Activated T-cell treated with anti-CD3 and anti-CD28 coated beads for 4 hours (primary cell): ENCODE measurements around the gene FHOD1.

ENCODE experiments used
- DNase-seq: peaks from one replicate; pipeline ENCODE4 v3.0.0-alpha.2; 2020

Gene FHOD1

DNA sequence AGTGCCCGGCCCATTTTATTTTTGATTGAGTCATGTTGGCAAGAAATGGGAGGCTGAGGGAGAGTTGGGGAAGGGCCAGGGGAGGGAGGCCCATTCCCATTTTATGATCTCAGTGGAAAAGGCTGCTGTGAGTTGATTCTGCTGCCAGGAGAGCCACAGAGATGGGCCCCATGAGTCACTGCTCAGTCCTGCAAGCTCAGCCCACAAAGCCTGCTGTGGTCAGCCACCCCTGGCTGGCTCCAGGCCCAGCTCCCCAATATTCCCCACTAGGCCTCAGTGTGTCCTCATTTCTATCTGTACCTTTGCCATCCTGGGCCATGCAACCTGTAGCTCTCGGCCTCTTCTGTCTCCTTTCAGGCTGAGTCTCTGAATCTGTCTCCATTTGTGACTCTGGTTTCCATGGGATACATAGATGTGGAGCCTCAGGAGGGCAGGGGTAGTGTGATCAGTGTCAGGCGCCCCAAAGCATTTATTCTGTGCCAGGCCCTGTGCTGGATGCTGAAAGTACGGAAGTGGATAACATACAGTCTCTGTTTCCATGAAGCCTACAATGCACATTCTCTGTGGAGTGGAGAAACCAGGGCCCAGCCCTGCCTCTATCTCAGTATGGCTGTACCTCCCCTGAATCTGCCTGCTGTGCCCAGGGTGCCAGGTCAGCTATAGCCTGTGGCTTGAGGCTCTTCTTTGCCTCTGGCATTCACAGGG is 30.2 kb upstream of the FHOD1 start:
- DNase-seq = no peak

DNA sequence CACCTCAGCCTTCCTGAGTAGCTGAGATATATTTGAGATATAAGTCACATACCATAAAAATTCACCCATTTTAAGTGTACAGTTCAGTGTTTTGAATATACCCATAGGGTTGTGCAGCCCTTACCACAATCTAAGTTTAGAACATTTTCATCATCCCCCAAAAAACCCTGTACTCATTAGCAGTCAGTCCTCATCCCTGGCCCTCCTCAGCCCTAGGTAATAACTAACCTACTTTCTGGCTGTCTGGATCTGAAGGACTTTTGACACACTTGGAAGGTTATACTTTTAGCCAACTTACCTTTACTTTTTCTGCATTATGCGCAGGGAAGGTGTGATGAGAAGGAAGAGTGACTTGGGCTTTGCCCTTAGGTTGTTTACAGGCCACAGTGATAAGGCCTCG is 28.0 kb upstream of the FHOD1 start:
- DNase-seq = no peak

DNA sequence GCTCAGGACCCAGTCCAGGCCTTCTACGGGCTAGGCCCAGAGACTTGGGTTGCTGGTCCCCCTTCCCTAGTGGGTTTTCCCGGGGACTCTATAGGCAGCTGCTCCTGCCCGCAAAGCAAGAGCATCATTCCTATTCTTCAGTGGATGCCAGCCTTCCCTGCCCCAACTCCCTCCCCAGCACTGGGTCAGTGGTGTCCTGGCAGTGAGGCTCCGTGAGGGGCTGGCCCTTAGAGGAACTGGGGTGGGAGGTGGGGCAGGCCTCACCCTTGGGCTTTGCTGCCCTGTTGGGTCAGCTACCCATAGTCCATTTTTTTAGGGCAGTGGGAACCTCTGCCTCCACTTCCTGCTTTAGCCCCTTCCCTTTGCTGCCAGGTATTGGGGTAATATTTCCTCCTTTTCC is 24.2 kb upstream of the FHOD1 start:
- no peak for DNase-seq

DNA sequence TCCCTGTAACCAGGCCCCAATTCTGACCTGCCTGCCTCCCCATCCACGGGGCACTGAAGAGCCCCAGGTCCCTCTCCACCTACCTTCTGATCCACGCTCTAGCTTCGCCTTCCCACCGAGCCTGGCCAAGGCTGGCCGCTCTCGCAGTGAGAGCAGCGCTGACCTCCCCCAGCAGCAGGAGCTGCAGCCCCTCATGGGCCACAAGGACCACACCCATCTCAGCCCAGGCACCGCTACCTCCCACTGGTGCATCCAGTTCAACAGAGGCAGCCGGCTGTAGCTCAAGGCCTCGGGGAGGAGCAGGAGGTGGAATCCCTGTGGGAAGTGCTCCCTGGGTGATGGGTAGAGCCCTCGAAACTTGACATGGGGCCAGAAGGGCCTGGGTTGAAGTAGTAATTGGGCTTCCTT is 23.7 kb upstream of the FHOD1 start:
- no peak for DNase-seq

DNA sequence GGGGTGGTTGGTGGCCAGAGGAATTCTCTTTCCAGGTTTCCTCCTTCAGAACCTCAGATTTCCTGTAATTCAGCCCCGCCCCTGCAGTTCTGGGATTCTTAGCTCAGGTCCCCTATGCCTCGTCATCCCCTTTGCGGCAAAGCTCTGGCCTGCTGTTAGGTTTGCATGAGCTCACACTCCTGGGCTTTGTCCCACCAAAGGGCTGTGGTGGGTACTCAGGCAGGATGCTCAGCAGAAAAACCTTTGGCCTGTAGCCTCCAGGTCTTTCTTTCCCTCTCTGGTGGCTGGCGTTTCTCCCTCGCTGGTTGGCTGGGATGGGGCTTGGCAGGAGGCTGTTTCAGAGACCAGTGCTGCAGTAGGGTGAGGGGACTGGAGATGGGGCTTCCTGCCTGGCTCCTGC is 22.5 kb upstream of the FHOD1 start:
- no peak for DNase-seq

DNA sequence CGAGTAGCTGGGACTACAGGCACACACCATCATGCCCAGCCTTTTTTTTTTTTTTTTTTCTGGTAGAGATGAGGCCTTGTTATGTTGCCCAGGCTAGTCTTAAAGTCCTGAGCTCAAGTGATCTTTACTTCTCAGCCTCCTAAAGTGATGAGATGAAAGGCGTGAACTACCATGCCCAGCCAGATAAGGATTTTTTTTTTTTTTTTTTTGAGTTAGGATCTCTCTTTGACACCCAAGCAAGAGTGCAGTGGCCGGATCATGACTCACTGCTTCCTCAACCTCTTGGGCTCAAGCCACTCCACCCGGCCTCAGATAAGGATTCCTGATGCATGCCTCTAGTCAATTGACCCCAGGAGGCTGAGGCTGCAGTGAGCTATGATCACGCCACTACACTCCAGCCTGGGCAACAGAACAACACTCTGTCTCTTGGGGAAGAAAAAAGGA is 20.9 kb upstream of the FHOD1 start:
- DNase-seq = no peak

DNA sequence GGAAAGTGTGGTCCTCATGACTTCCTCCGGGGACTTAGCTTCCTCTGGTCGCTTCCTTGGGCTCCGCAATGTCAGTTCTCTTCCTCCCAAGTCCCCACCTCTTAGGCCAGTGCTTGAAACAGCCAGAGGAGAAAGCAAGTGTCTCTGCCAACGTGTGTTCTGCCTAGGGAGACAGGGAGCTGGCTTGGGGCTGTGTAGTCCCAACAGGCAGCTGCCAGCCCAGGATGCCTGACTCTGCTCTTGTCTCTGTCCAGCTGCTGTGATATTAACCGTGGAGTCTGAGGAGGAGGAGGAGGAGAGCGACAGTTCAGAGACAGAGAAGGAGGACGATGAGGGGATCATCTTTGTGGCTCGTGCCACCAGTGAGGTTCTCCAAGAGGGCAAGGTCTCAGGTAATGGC is 18.6 kb upstream of the FHOD1 start:
- DNase-seq = no peak

DNA sequence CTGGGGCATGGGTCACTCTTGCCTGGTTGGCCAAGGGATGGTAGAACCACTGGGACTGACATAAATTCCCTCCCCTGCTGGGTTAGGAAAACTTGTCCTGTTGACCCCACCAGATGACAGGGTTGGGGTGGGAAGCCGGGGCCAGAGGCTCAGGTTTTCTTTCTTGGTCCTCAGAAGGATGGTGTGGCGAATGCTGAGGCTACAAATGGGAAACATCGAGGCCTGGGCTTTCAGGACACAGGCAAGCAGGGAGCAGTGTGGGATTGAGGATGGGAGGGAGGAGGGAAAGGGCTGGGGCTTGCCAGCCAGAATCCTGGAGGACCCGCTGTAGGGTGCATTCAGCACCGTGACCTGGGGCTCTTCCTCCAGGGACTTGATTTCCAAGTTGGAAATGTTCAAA is 17.6 kb upstream of the FHOD1 start:
- no peak for DNase-seq

DNA sequence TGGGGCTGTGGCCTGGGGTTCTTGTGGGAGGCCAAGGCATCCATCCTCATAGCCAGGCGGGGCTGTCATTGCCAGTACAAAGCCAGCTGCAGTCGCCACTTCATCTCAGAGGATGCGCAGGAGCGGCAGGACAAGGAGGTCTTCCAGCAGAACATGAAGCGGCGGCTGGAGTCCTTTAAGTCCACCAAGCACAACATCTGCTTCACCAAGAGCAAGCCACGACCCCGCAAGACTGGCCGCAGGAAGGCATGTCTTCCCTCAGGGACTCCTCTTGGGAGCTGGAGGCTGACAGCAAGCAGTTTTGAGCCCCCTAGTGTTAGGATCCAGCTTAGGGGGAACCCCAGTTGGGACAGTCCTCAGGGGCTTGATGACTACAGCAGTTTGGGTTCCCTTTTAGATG is 17.0 kb upstream of the FHOD1 start:
- DNase-seq = no peak

DNA sequence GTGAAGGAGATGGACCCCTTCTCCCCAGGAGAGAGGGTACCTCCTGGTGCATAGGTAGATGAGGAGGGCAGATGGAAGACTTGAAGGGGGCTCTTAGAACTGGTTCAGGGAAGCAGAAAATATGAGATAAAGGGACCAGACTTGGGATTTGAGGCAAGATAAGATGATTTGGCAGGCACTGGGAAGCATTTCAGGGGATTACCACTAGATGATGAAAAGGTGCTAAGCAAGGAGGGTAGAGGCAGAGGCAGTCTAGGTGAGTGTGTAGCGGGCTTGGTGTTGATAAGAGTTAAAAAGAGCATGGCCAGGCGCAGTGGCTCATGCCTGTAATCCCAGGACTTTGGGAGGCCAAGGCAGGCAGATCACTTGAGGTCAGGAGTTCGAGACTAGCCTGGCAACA is 15.9 kb upstream of the FHOD1 start:
- no peak for DNase-seq

DNA sequence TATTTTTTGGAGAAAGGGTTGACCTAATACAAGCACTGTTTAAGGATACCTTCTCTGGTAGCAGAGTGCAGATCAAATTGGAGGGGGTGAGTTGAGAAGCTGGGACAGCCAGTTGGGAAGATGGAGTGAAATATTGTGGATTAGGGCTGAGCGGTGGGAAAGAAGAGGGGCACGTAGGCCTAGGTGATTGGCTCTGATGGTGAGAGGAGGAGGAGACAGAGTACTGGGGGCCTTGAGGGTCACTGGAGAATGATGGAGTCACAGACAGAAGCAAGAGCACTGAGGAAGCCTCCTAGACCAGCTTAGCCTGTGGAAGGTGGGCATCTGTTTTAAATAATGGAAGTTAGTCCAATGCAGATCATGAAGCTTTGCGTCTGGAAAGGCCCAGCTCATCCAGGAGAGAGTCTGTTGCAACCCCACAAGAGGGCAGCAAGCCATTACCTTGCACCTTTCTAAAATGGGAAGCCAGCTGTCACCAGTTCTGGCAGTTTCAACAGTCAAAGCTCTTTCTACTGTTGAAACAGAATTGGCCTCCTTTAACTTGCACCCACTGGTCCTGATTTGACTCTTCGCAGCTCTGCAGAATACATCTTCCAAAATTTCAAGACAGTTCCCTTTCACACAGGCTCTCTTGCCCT is 13.3 kb upstream of the FHOD1 start:
- no peak for DNase-seq

DNA sequence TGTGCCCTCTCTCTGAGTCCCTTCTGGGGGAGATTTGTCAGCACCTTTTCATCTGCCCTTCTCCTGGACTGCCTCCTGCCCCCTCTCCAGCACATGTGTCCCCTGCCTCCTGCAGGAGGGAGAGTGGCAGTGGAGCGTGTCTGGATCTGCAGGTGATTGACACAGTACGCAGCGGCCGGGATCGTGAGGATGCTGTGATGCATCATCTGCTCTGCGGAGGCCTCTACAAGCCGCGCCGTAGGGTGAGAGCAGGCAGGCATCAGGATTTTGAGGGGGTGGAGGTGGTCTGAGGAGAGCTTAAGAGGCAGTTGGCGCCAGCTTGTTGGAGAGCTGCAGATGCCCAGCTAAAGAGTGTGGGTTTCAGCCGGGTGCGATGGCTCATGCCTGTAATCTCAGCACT is 12.4 kb upstream of the FHOD1 start:
- no peak for DNase-seq

DNA sequence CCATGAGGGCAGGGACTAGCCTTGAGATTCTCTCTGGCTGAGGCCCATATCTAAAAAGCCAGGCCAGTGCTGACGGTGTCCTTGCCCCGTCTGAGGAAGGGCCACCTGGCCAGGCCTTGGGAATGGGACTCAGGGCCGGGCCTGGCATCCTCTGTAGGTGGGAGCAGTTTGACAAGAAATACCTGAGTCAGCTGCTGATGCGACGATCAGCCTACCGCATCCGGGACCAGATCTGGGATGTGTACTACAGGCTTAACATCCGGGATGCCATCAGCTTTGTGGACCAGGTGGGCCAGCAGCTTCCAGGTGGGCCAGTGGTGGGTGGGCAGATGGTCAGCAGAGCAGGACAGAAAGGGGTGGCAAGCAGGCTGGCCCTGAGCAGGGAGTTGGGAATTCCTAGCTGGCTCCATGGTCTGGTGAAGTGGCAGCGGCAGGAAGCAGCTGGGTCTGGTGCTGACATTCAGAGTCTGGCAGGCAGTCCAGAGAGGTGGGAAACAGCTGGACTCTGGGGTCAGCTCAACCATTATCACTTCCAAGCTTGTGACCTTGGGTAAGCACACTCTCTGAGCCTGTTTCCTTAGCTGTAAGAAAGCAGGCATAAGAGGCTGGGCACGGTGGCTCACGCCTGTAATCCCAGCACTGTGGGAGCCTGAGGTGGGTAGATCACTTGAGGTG is 11.0 kb upstream of the FHOD1 start:
- DNase-seq = no peak

DNA sequence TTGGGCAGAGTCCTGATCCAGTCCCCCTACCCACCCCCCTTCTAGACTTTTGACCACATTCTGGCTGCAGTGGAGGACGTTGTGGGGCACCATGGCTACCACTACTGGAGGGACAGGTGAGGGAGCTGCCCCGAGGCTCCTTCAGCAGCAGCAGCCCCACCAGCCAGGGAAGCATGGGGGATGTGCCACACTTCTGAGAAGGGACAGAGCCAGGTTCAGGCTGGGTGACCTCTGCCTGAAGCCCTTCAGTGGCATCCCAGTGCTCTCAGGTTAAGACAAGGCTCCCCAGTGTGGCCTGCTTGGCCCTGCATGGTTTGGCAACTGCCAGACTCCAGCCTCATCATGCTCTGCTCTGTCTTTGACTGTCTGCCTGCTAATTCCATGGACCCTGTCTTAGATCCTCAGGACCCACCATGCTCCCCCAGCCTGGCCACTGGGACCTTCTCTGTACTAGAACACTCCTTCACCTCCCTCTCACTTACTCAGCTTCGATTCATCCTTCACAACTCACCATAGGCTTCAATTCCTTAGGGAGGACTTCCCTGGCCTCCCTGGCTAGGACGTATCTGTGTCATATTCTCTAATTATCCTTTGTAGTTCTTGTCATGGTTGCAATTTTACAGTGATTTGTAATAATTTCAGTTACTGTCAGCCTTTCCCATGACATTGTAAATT is 10.3 kb upstream of the FHOD1 start:
- DNase-seq = no peak

DNA sequence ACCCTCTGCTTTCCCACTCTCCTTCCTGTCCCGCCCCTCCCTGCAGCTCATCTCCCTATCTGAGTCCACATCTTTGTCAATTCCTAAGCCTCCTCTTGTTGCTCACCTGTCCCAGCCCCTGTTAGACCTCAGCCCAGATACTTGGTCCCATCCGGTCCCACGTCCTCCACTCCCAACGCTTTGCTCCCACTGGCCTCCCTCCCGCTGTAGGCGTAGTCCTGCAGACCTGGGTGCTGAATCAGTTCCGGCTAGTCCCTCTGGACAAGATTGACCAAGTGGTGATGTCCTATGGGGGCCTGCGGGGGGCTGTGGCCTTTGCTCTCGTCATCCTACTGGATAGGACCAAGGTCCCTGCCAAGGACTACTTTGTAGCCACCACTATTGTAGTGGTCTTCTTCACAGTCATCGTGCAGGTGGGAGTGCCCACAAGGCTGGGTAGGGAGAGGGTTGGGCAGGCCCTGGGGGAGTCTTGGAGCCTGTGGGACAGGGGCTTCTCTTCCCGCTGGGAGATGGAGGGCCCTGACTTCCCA is 9.5 kb upstream of the FHOD1 start:
- DNase-seq = no peak

DNA sequence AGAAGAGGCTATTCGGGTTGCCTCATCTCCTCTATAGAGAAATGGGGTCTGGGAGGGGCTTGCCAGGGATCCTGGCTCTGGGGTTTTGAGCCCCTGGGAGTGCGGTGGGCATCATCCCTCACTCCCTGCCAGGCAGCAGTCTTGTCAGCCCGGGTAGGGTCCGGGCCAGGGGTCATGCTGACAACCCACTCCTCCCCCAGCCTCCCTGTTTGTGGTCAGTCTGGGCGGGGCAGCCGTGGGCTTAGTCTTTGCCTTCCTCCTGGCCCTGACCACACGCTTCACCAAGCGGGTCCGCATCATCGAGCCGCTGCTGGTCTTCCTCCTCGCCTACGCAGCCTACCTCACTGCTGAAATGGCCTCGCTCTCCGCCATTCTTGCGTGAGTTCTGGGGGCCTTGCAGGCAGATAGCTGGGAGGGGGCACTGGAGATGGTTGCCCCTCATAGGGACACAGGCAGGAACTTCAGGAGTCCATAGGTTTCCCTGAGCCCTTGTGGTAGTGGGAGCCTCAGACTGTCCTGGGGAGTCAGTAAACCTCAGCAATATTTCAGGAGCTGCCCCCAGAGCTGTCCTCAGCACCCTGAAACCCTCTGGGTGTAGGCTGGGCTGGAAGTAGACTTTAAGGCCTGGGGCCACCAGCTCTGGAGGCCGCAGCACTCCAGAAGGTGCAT is 8.4 kb upstream of the FHOD1 start:
- DNase-seq = no peak

DNA sequence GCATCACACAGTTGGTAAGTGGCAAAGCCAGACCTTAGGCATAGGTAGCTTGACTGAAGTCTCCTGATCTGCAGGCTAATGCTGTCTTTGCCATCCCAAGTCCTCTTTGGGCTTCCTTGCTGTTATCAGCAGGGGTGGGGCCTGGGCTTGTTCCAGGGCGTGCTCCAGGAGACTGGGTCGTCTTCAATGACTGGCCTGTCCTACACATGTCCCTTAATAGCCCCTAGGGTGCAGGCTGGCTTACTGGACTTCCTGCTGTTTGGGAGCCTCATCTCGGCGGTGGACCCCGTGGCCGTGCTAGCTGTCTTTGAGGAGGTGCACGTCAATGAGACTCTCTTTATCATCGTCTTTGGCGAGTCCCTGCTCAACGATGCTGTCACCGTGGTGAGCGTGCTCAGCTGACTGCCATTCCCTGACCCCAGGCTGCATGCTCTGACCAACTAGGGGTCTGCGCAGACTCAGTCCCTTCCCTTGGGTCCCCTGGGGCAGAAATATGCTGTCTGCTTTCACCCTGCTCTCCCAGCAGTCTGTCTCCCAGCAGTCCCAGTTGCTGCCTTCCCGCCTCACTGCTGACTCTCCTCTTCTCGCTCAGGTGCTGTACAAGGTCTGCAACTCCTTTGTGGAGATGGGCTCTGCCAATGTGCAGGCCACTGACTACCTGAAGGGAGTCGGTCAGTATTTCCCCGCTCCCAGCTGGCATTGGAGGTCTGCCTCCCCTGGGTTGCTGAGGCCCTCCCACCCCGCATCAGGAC is 7.7 kb upstream of the FHOD1 start:
- DNase-seq = no peak

DNA sequence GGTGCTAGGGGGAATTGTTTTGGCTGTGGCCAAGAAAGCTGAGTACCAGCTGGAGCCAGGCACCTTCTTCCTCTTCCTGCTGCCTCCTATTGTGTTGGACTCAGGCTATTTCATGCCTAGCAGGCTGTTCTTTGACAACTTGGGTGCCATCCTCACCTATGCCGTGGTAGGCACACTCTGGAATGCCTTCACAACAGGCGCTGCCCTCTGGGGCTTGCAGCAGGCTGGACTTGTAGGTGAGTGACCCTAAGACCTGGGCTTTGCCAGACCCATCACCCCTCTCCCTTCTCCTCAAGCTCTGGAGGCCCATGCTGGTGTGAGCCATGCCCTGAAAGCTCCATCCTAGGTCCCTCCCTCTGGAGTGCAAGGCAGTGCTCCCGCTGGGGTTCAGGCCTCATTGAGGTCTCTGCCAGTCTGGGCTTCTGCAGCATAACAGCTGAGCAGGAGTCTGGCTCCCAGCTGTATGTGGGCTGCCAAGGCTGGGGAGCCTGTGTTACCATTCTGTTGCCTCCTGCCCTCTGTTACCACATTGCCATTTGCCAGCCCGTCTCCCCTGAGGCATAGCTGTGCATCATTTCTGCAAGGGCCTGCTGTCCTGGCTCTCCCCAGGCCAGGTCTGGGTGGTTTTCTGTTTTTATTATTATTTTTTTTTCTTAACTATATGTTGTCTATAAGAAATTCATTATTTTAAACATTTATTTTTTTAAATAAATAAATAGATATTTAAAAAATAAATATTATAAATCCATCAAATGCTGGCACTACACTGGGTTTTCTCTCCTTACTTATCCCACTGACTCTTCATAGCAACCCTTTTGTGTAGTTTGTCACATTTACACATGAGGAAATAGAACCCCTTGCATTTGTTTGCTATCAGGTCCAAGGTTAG is 5.6 kb upstream of the FHOD1 start:
- no peak for DNase-seq

DNA sequence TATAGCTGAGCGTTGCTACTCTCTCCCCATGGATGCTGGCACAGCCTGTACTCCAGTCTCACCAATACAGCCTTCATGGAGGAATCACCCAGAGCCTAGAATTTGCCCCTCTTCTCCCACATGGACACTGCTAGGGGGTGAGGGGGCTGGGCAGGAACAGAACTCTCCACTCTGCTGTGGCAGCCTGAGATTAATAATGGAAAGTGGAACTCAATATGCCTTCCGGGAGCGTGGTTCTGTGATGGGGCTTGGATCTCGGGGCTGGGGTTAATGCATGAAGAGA is 2.7 kb upstream of the FHOD1 start:
- DNase-seq = no peak

DNA sequence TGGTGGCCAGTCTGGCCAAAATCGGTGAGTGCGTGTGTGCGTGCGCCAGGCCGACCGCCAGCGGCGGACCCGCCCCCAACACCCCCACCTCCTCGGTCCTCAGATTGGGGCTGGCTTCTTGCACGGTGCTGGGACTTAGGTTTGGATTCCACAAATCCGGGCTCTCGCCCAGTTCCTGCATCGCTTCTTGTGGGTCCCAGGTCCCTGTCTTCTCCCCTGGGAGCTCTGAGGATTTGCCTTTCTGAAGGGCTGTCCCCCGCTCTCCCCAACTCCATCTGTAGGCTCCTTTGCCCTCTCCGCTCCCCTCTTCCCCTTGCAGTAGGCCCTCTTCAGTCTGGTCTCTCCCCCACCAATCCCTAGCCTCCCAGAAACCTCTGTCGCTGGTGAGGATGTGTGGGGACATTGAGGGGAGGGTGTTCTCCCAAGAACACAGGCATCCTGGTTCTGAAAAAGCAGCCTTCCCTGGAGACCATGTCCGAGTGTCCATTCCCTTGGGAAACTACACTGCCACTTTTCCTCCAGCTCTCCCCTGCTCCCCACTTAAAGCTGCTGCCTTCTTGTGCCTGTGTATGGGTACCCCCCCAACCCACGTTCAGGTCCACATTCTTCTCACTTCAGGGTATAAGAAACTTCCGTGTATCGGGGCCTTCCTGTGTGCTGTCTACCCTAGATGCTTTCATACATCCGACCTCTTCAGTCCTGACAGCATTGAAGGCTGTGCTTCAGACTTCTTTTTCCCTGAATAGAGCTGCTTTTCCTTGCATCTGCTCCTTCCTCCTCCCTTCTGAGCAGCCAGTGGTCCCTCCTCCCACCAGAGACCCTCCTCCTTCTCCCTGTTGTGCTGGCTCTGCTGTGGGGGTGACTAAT is 2.1 kb upstream of the FHOD1 start:
- no peak for DNase-seq
